ENCODE data around the gene SLC13A4. TPM values are rescaled to one million over a fixed set of nuclear protein-coding genes. Genes with fewer than 3 reads are reported as not detected.
"Not testable (repeated sequence)": the region's sequence is repeated elsewhere in the genome, so short reads cannot be mapped to it uniquely, and the experiment has no call there.

SLC13A4 gene
- total RNA-seq, result 1 to 10 TPM; 1.8 to 3.2 TPM
- 2.7 TPM for polyA plus RNA-seq (2013, experiment 1 of 2)
- 1.4 TPM for polyA plus RNA-seq (2013, experiment 2 of 2)
- long read RNA-seq, experiment 1, partial matches to known transcripts, result 0 of 1 reads
- long read RNA-seq, experiment 1, other reads (novel, unspliced or antisense), result 1 of 1 reads
- long read RNA-seq, experiment 2, partial matches to known transcripts, result 0 of 6 reads
- long read RNA-seq, experiment 2, other reads (novel, unspliced or antisense), result 5 of 6 reads
- long read RNA-seq, experiment 3, partial matches to known transcripts, result 1 of 9 reads
- long read RNA-seq, experiment 3, other reads (novel, unspliced or antisense), result 7 of 9 reads
- long read RNA-seq, experiment 4, result 0 reads

- H3K27me3 Mint-ChIP-seq (ENCODE audit: insufficient read depth), result no peaks in the 10 kb centered on the region
- peak; percentile 94 for DNase-seq
- Histone ChIP-seq H3K27me3 (ENCODE audit: control insufficient read depth, insufficient read depth, low read length, poor library complexity, severe bottlenecking) (no peaks in the 10 kb centered on the region), H3K9ac (ENCODE audit: extremely low read depth, low read length, poor library complexity, severe bottlenecking) (no peak within 1 kb of the TSS), H3K4me1 (ENCODE audit: control insufficient read depth, insufficient read depth, low read length) (no peaks in the 10 kb centered on the region), H3K27ac (ENCODE audit: low read depth, low read length) (no peak within 1 kb of the TSS), H3K36me3 (ENCODE audit: control insufficient read depth, insufficient read depth, low read length) (no peaks in the 10 kb centered on the region), H3K9me3 (ENCODE audit: control insufficient read depth, low read length) (no peaks in the 10 kb centered on the region), H3K4me3 (ENCODE audit: low read length) (peak within 1 kb of the TSS; percentile 61)
- H3K4me3 Mint-ChIP-seq, result peak within 1 kb of the TSS; percentile 39
- WGBS, 2 experiments (ENCODE audit: insufficient coverage in 1 of 2, insufficient read length in 1 of 2), result 66 to 75% methylated on average over 6 to 11 of the region's 11 CpGs
- H3K9me3 Mint-ChIP-seq, result no peaks in the 10 kb centered on the region
- H3K4me1 Mint-ChIP-seq, result peaks cover 28% of the 10 kb centered on the region
- peak; percentile 31 for TF ChIP-seq CTCF (conservative IDR thresholded peaks at IDR 0.05)
- H3K27ac Mint-ChIP-seq, result peak within 1 kb of the TSS; percentile 88
- no peaks in the 10 kb centered on the region for H3K36me3 Mint-ChIP-seq (ENCODE audit: low read depth)
Measured at GRCh38 chr7:135728136-135728669, at the start of gene SLC13A4. SLC13A4 (minus strand) TSS chr7:135728186; CDS start chr7:135727496, 690 bp downstream.

- H3K27ac ChIP-seq (ENCODE audit: low read depth, low read length), result not testable (repeated sequence)
- 87 to 97% methylated on average over 8 of the region's 8 CpGs for WGBS, 2 experiments (ENCODE audit: insufficient coverage in 1 of 2, insufficient read length in 1 of 2)
- peaks cover 31% of the 10 kb centered on the region for H3K4me1 Mint-ChIP-seq
Measured at GRCh38 chr7:135775915-135776314, 47.9 kb upstream of the SLC13A4 start.

GRCh38 chr7:135775230-135775629, 47.2 kb upstream of the SLC13A4 start:
- Histone ChIP-seq H3K27ac (ENCODE audit: low read depth, low read length) (no peak overlapping the region), H3K4me1 (ENCODE audit: control insufficient read depth, insufficient read depth, low read length) (peaks cover 5% of the 10 kb centered on the region), H3K36me3 (ENCODE audit: control insufficient read depth, insufficient read depth, low read length) (no peaks in the 10 kb centered on the region), H3K4me3 (ENCODE audit: low read length) (no peak overlapping the region), H3K9ac (ENCODE audit: extremely low read depth, low read length, poor library complexity, severe bottlenecking) (no peak overlapping the region), H3K9me3 (ENCODE audit: control insufficient read depth, low read length) (peaks cover 12% of the 10 kb centered on the region), H3K27me3 (ENCODE audit: control insufficient read depth, insufficient read depth, low read length, poor library complexity, severe bottlenecking) (no peaks in the 10 kb centered on the region)
- no peak for DNase-seq
- no peaks in the 10 kb centered on the region for H3K27me3 Mint-ChIP-seq (ENCODE audit: insufficient read depth)
- H3K36me3 Mint-ChIP-seq (ENCODE audit: low read depth), result no peaks in the 10 kb centered on the region
- TF ChIP-seq CTCF (conservative IDR thresholded peaks at IDR 0.05), result no peak
- H3K9me3 Mint-ChIP-seq, result peaks cover 16% of the 10 kb centered on the region
- 90% methylated on average over 2 of the region's 2 CpGs; no CpG with 5 or more reads in 1 of the 2 experiments for WGBS, 2 experiments (ENCODE audit: insufficient coverage in 1 of 2, insufficient read length in 1 of 2)
- H3K4me3 Mint-ChIP-seq, result no peak overlapping the region
- peaks cover 36% of the 10 kb centered on the region for H3K4me1 Mint-ChIP-seq
- H3K27ac Mint-ChIP-seq, result no peak overlapping the region

More at GRCh38 chr7:135775915-135776314, 47.9 kb upstream of the SLC13A4 start:
- H3K36me3 ChIP-seq (ENCODE audit: control insufficient read depth, insufficient read depth, low read length); DNase-seq; H3K36me3 Mint-ChIP-seq (ENCODE audit: low read depth); H3K4me3 ChIP-seq (ENCODE audit: low read length); H3K9ac ChIP-seq (ENCODE audit: extremely low read depth, low read length, poor library complexity, severe bottlenecking); H3K27me3 ChIP-seq (ENCODE audit: control insufficient read depth, insufficient read depth, low read length, poor library complexity, severe bottlenecking); H3K4me3 Mint-ChIP-seq; H3K27me3 Mint-ChIP-seq (ENCODE audit: insufficient read depth); H3K4me1 ChIP-seq (ENCODE audit: control insufficient read depth, insufficient read depth, low read length); H3K27ac Mint-ChIP-seq: not testable (repeated sequence)
- peaks cover 16% of the 10 kb centered on the region for H3K9me3 Mint-ChIP-seq
- peaks cover 12% of the 10 kb centered on the region for H3K9me3 ChIP-seq (ENCODE audit: control insufficient read depth, low read length)
